ENCODE results near the gene NTMT2. TPM values are rescaled to one million over a fixed set of nuclear protein-coding genes. Genes with fewer than 3 reads are reported as not detected.
"Not testable (repeated sequence)": the region's sequence is repeated elsewhere in the genome, so short reads cannot be mapped to it uniquely, and the experiment has no call there.

Gene NTMT2
- total RNA-seq, 1 experiment from 2014 or later, result not detected

DNA sequence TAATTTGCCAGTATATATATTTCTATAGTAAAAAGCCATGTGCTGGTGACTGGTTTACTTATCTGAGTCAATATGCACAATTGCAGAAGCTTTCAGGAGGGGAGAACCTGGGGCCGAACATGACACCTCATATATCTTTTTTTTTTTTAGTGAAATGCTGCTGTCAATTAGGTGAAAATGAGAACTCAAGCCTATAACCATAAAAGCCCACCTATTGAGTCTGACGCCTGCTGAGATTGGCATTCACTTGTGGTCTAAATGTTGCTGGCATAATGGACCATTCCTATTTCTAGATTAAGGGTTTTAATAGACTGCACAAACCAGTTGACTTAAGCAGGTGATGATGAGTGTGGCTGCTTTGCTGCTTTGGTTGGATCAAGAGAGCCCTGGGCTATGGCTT lies 10.8 kb downstream of the NTMT2 start:
- no peak for DNase-seq (ENCODE audit: low read depth)

DNA sequence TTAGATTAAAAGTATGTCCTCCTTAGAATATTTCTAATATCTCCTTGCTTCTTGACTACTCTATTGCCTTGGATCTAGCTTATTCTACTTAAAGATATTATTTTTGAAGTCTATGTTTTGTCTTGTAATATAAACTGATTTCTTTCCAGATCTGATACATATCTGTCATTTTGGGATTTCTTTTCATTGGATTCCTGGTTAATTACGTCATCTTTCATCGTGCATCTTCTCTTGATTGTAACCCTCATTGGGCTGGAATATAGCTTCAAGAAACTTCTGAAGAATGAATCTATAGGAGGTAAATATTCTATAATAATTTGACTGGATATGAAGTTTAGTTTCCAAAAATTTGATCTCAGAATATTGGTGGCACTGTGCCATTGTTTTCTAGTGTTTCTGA lies 12.1 kb downstream of the NTMT2 start:
- no peak for DNase-seq (ENCODE audit: low read depth)

DNA sequence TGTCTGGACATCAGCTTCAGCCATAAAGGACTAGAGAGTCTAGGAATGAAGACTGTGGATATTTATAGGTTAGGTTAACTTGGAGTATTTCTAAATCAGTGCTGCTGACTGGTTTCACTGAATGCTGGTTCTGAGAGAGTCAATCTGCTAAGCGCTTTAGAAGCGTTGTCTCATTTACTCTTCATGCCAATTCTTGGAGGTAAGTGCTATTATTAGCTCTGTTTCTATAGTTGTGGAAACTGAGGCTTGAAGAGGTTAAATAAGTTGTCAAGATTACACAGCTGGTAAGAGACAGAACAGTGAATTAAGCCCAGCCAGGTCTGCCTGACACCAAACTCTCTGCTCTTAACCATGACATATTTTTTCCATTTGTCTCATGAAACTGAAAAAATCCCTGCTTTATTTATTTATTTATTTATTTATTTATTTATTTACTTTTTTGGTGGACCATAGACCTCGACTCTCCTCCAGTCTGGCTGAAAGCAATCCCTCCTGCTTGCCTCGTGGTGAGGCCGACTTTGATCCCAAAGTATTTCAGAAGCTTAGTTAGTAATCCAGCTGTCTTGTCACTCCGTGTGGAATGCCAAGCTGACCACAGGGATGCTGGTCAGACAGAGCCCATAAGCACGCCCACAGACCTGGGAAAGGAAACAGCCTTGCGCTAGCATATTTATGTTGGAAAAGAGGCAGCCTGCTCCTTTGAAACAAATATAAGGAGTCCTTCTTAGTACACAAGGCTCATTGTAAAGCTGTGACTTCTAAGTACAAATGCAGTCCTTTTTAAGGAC lies 16.9 kb downstream of the NTMT2 start:
- peak; percentile 80 for DNase-seq (ENCODE audit: low read depth)

GRCh38 chr1:170164103-170164763 lies 18.5 kb downstream of the NTMT2 start:
- no peak for DNase-seq (ENCODE audit: low read depth)

DNA sequence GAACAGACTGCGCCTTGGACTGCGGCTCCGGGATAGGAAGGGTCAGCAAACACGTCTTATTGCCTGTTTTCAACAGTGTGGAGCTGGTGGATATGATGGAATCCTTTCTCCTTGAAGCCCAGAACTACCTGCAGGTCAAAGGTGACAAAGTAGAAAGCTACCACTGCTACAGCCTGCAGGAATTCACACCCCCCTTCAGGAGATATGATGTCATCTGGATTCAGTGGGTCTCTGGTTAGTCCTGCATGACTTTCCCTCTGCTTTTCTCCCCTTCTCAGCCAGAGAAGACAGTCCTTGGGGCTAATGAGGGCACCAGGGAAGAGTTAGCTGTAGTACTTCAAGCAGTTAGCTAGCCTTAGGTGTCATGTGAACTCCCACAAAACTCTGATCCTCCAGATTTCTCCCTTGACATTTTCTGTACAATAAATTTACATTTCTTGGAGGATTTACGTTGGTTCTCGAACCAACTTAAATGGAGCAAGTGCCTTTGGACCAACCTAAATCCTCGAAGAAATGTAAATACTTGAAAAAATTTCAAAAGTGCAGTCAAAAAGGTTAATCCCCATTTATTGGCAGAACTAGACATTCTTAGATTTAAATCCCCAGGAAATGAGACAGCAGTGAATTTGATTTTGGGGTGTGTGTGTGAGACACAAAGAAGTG lies 20.9 kb downstream of the NTMT2 start:
- no peak for DNase-seq (ENCODE audit: low read depth)

DNA sequence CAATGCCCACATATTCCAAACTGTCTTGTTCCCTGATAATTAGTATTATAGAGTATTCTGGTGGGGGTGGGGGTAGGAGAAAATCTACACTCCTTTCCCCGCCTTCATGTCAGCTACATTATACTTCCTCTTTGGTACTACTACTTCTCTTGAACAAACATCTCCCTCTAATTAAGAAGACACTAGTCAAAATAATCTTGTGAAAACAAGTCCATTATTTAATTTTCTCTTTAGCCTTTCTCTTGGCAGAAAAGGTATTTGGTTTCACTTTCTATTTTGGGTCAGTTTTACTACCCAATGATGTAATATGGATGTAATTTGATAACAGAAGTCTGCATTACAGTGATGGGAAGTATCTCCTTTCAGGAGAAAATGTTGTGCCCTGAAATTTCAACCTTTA lies 22.5 kb downstream of the NTMT2 start:
- DNase-seq (ENCODE audit: low read depth), result peak; percentile 24

DNA sequence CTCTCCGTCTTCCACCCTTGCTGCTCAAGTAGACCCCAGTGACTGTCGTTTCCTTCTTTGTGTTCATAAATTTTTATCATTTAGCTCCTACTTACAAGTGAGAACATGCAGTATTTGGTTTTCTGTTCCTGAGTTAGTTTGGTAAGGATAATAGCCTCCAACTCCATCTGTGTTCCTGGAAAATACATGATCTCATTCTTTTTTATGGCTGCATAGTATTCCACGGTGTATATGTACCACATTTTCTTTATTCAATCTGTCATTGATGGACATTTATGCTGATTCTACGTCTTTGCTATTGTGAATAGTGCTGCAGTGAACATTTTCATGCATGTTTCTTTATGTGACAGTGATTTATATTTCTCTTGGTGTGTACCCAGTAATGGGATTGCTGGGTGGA lies 24.8 kb downstream of the NTMT2 start:
- not testable (repeated sequence) for DNase-seq (ENCODE audit: low read depth)

- DNase-seq (ENCODE audit: low read depth), result no peak
Measured at GRCh38 chr1:170174395-170174794, 28.6 kb downstream of the NTMT2 start.

GRCh38 chr1:170175041-170175440 lies 29.3 kb downstream of the NTMT2 start:
- DNase-seq (ENCODE audit: low read depth), result peak; percentile 32

DNA sequence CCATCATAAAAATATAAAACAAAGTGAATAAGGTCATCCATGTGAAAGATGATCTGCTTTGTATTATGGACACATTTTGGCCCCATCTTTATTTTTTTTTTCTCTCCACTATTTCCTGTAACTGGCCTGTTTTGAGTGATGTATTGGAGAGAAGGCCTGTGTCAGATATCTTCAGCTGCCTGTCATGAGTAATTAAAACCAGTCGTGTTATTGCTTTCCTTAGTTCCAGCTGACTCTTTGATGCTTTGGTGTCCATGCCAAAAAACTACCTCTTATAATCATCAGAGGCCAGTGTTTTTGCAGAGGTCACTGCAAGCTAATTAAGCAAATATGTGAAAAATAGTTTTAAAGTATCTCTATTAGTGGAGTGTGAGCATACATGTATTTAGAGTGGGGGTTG lies 29.7 kb downstream of the NTMT2 start:
- DNase-seq (ENCODE audit: low read depth), result no peak

GRCh38 chr1:170176772-170177171 lies 31.0 kb downstream of the NTMT2 start:
- DNase-seq (ENCODE audit: low read depth), result no peak

- no peak for DNase-seq (ENCODE audit: low read depth)
Measured at GRCh38 chr1:170182442-170182841, 36.7 kb downstream of the NTMT2 start.

DNA sequence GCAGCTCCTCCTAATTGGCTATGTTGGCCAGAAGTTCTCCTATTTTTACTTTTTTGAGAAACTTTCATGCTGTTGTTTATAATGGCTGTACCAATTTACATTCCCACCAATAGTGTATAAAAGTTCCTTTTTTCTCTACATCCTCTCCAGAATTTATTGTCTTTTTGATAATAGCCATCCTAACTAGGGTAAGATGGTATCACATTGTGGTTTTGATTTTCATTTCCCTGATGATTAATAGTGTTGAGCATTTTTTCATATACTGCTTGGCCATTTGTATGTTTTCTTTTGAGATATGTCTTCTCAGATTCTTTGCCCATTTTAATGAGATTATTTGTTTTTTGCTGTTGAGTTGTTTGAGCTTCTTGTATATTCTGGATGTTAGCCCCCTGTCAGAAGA lies 46.8 kb downstream of the NTMT2 start:
- no peak for DNase-seq (ENCODE audit: low read depth)

DNA sequence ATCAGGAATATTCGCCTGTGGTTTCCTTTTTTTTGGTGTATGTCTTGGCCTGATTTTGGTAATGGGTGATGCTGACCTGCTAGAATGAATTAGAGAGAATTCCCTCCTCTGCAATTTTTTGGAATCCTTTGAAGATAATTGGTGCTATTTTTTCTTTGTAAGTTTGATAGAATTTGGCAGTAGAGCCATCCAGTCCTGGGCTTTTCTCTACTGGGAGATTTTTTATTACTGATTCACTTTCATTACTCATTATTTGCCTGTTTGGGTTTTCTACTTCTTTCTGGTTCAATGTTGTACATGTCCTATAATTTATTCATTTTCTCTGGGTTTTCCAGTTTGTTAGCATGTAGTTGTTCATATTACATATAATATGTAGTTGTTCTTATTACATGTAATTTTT lies 48.7 kb downstream of the NTMT2 start:
- DNase-seq (ENCODE audit: low read depth), result no peak

GRCh38 chr1:170196490-170197236 lies 50.9 kb downstream of the NTMT2 start:
- DNase-seq (ENCODE audit: low read depth), result no peak

GRCh38 chr1:170198090-170198489 lies 52.3 kb downstream of the NTMT2 start:
- no peak for DNase-seq (ENCODE audit: low read depth)

- no peak for DNase-seq (ENCODE audit: low read depth)
Measured at GRCh38 chr1:170198584-170198983, 52.8 kb downstream of the NTMT2 start.

- no peak for DNase-seq (ENCODE audit: low read depth)
Measured at GRCh38 chr1:170200161-170200560, 54.4 kb downstream of the NTMT2 start.

- DNase-seq (ENCODE audit: low read depth), result no peak
Measured at GRCh38 chr1:170200621-170201397, 55.0 kb downstream of the NTMT2 start.

- DNase-seq (ENCODE audit: low read depth), result no peak
Measured at GRCh38 chr1:170203693-170204092, 57.9 kb downstream of the NTMT2 start.

DNA sequence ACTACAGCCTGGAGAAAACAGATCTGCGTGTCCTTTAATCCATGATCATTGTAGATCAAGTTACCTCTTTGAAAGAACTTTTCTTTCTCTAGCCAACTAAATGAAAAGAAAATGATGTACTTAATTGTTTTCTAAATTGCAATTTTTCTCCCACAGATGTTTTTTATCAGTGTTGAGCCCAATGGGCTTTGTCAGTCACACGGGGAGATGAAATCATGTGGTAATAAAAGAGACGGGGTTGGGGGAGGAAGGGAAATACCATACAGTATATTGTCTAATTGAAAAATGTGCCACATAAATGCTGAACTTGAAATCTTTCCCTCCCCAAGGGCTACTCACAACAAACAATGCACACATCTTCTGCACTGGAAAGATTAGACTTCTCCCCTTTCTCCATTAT lies 58.4 kb downstream of the NTMT2 start:
- no peak for DNase-seq (ENCODE audit: low read depth)

Measured in HT1080 (cell line).